DND-41 (cell line): Measurements from ENCODE around the gene MAGI1.

ENCODE experiments used
- CTCF ChIP-seq: IDR thresholded peaks from 2 replicates; pipeline ENCODE4 v1.5.1; 2012; ENCODE audit warnings: borderline replicate concordance, low read length, moderate library complexity, mild to moderate bottlenecking; ENCODE audit not compliant: poor library complexity, severe bottlenecking; ENCODE audit errors: extremely low read depth
- EZH2 ChIP-seq: IDR thresholded peaks from 3 replicates; pipeline ENCODE4 v1.6.1; 2012; ENCODE audit warnings: borderline replicate concordance, low read depth, mild to moderate bottlenecking, moderate library complexity, low read length, inconsistent platforms; ENCODE audit not compliant: severe bottlenecking

- TF ChIP-seq CTCF, result no peak
- TF ChIP-seq EZH2, result no peak
Measured at GRCh38 chr3:65893631-65894030, 145.1 kb downstream of the MAGI1 start.
